Activated T-helper 1 cell treated with Interleukin-2 at 50 U/mL for 16 hours (primary cell): Measurements from ENCODE around the gene PANX2.
"Not testable (repeated sequence)": the region's sequence is repeated elsewhere in the genome, so short reads cannot be mapped to it uniquely, and the experiment has no call there.

Experiments used
- DNase-seq: peaks from one replicate; pipeline ENCODE4 v3.0.0-alpha.2; 2020; ENCODE audit warnings: low read depth

PANX2 gene

GRCh38 chr22:50170453-50171318 is at the start of gene PANX2:
Gene PANX2, plus strand, starts transcription at chr22:50170731. Its CDS starts 0 bp downstream, at chr22:50170731.
- no peak for DNase-seq

- DNase-seq, result no peak
Observed at GRCh38 chr22:50121202-50121740, 49.3 kb upstream of the PANX2 start.

- no peak for DNase-seq
Observed at GRCh38 chr22:50123119-50123518, 47.4 kb upstream of the PANX2 start.

- no peak for DNase-seq
Observed at GRCh38 chr22:50125029-50125428, 45.5 kb upstream of the PANX2 start.

- no peak for DNase-seq
Observed at GRCh38 chr22:50129121-50129736, 41.3 kb upstream of the PANX2 start.

GRCh38 chr22:50131894-50132293 is 38.6 kb upstream of the PANX2 start:
- DNase-seq, result no peak

GRCh38 chr22:50134481-50134880 is 36.0 kb upstream of the PANX2 start:
- DNase-seq, result no peak

- no peak for DNase-seq
Observed at GRCh38 chr22:50136581-50137015, 33.9 kb upstream of the PANX2 start.

GRCh38 chr22:50137277-50137676 is 33.3 kb upstream of the PANX2 start:
- DNase-seq, result not testable (repeated sequence)

GRCh38 chr22:50138041-50138440 is 32.5 kb upstream of the PANX2 start:
- no peak for DNase-seq

- no peak for DNase-seq
Observed at GRCh38 chr22:50138988-50139387, 31.5 kb upstream of the PANX2 start.

GRCh38 chr22:50139843-50140415 is 30.6 kb upstream of the PANX2 start:
- DNase-seq, result no peak

GRCh38 chr22:50140615-50141014 is 29.9 kb upstream of the PANX2 start:
- DNase-seq, result no peak

- DNase-seq, result no peak
Observed at GRCh38 chr22:50141462-50141861, 29.1 kb upstream of the PANX2 start.

GRCh38 chr22:50141891-50142363 is 28.6 kb upstream of the PANX2 start:
- DNase-seq, result no peak

- no peak for DNase-seq
Observed at GRCh38 chr22:50143096-50143495, 27.4 kb upstream of the PANX2 start.

GRCh38 chr22:50144005-50144614 is 26.4 kb upstream of the PANX2 start:
- DNase-seq, result no peak

- no peak for DNase-seq
Observed at GRCh38 chr22:50145721-50146438, 24.7 kb upstream of the PANX2 start.

GRCh38 chr22:50146439-50147238 is 23.9 kb upstream of the PANX2 start:
- DNase-seq, result no peak

- DNase-seq, result not testable (repeated sequence)
Observed at GRCh38 chr22:50147258-50148165, 23.0 kb upstream of the PANX2 start.
